A673 (cell line): Measurements from ENCODE around the gene CAMK4.

Experiments used
- CTCF ChIP-seq: fragments of 300-800, 200-600 bp; sonication (generic); conservative IDR thresholded peaks from 2 replicates; pipeline ENCODE4 v1.5.1; 2017; ENCODE audit warnings: low read depth, mild to moderate bottlenecking, antibody characterized with exemption, low read length, moderate library complexity, mixed read lengths
- EZH2 ChIP-seq: fragments of 200-600 bp; sonication (generic); IDR thresholded peaks from 2 replicates; pipeline ENCODE4 v1.6.1; 2017; ENCODE audit warnings: borderline replicate concordance, low read depth, mild to moderate bottlenecking, mixed read lengths, antibody characterized with exemption, low read length; ENCODE audit not compliant: poor library complexity, severe bottlenecking

GRCh38 chr5:111268300-111268699 is 44.1 kb downstream of the CAMK4 start:
- TF ChIP-seq EZH2 = no peak
- TF ChIP-seq CTCF = no peak
